Pancreas (tissue), 10 donors: ENCODE measurements around the gene DLG2. TPM values are rescaled to one million over a fixed set of nuclear protein-coding genes. Genes with fewer than 3 reads are reported as not detected.

Experiments used
- ATAC-seq, 4 donors: fragments of 200-7000 bp; cut with Tn5 transposase; one replicate each; pipeline versions ENCODE4 v1.8.0 to v1.9.1; 2020; ENCODE audit warnings: mild to moderate bottlenecking in 4 of 4, moderate library complexity in 4 of 4
- DNase-seq, 6 donors: peaks; one replicate each; pipeline ENCODE4 v3.0.0-alpha.2; 2020
- FAIRE-seq: peaks from 2 replicates; lab custom pipeline; 2012; peaks lifted over from hg19 to GRCh38; lab: Jason Lieb, UNC
- H3K27ac ChIP-seq, 4 donors: fragments of 200-600 bp; sonication (generic); 1 replicate in 3 of 4; 2 replicates in 1 of 4; pipeline versions ENCODE4 v1.5.0 to v1.8.0; 2020
- H3K27me3 ChIP-seq, 4 donors: fragments of 200-600 bp; one replicate each; pipeline ENCODE4 v1.8.0; 2021
- H3K36me3 ChIP-seq, 3 donors: fragments of 200-600 bp; sonication (generic) in 1 of 3; one replicate each; pipeline versions ENCODE4 v1.5.0 to v1.8.0; 2020 to 2021
- H3K4me1 ChIP-seq, 3 donors: fragments of 200-600 bp; one replicate each; pipeline ENCODE4 v1.8.0; 2021
- H3K4me3 ChIP-seq, 4 donors: fragments of 200-600 bp; sonication (generic) in 2 of 4; one replicate each; pipeline versions ENCODE4 v1.5.0 to v1.8.0; 2020 to 2021
- H3K9me3 ChIP-seq, 4 donors: fragments of 200-600 bp; one replicate each; pipeline ENCODE4 v1.8.0; 2021
- CTCF ChIP-seq, 4 donors: fragments of 200-600 bp; sonication (generic) in 3 of 4; IDR thresholded peaks; one replicate each; pipeline versions ENCODE4 v1.5.0 to v1.8.0; 2021; ENCODE audit warnings: antibody characterized with exemption in 4 of 4
- WGBS, 2 donors: extraction: QIAGEN DNeasy Blood & Tissue Kit; methylation state at CpG; one replicate each; pipeline ENCODE4 v1.1.7; 2013; 5-methylcytosine and 5-hydroxymethylcytosine counted together
- intact Hi-C, 3 donors: fragments of 100-400 bp; cut with DNase I; formaldehyde crosslinking; loops; one replicate each; pipeline versions ENCODE4 v1.11.1 to v1.14.2; 2022
- polyA plus RNA-seq, 2 donors: library from polyadenylated mRNA; stranded (reverse); fragments of 200-250 nt; gene quantifications; one replicate each; pipeline ENCODE4 v1.2.3, GENCODE V29; 2013
- total RNA-seq, 6 donors: library from RNA; stranded (reverse); fragmentation: NEBNext Ultra II Directional in 4 of 6; extraction: Animal tissue kit (Norgen Biotek cat#: 25700) in 4 of 6; gene quantifications; one replicate each; pipeline versions ENCODE4 v1.2.1 to v1.2.4, GENCODE V29; 2021 to 2023
- donor health status: healthy with polysubstance abuse.
- donor health status: DM: no; HTN: no; CAD: no; lungs with moderate emphysema.
- donor health status: DM: no; HTN: no; CAD: no.
- donor health status: control.
- donor health status: control.
- donor health status: Bipolar disorder and iron deficiency.
- donor health status: DM: yes; HTN: yes; CAD: no.
- donor health status: DM: no; HTN: no; CAD: no.
- donor health status: DM: no; HTN: no; CAD: no.
- donor health status: DM: yes; HTN: yes; CAD: no.

Gene DLG2
- total and polyA plus RNA-seq, 8 donors: 1.2 to 5.4 (median 3.6) TPM

- no peak for TF ChIP-seq CTCF (IDR thresholded peaks at IDR 0.05)
- no peaks in the 10 kb centered on the region for H3K27me3 ChIP-seq
- H3K9me3 ChIP-seq: no peaks in the 10 kb centered on the region
- H3K27ac ChIP-seq: no peak overlapping the region
- H3K4me3 ChIP-seq: no peak overlapping the region
- ATAC-seq (no peak), FAIRE-seq (no peak), DNase-seq (no peak)
- H3K4me1 ChIP-seq: no peaks in the 10 kb centered on the region
- intact Hi-C loops: loop anchor here in 1 of 3 donors (10.0 kb wide), 1 partner anchor 145 kb away; no protein-coding TSS in a partner anchor
- no peaks in the 10 kb centered on the region for H3K36me3 ChIP-seq
Observed at GRCh38 chr11:84389696-84390095, 1237.4 kb downstream of the DLG2 start.

- ATAC-seq (peak in 3 of 4 donors; percentile 78 to 86 (median 84)), DNase-seq (peak in 5 of 6 donors; percentile 13 to 60 (median 28)), FAIRE-seq (no peak)
- TF ChIP-seq CTCF (IDR thresholded peaks at IDR 0.05): peak; percentile 51 to 78 (median 74)
- intact Hi-C loops: no loop called here
- Histone ChIP-seq H3K4me1 (no peaks in the 10 kb centered on the region), H3K27me3 (no peaks in the 10 kb centered on the region), H3K9me3 (no peaks in the 10 kb centered on the region), H3K27ac (no peak overlapping the region), H3K4me3 (no peak overlapping the region), H3K36me3 (no peaks in the 10 kb centered on the region)
Observed at GRCh38 chr11:84384731-84385130, 1242.4 kb downstream of the DLG2 start.

- Histone ChIP-seq H3K4me1 (no peaks in the 10 kb centered on the region), H3K27ac (no peak overlapping the region), H3K9me3 (no peaks in the 10 kb centered on the region), H3K36me3 (no peaks in the 10 kb centered on the region), H3K27me3 (no peaks in the 10 kb centered on the region), H3K4me3 (no peak overlapping the region)
- DNase-seq: no peak
- no peak for TF ChIP-seq CTCF (IDR thresholded peaks at IDR 0.05)
- WGBS, 2 donors: 91% methylated on average over 2 of the region's 2 CpGs
- intact Hi-C loops: no loop called here
- FAIRE-seq: no peak
- ATAC-seq: no peak
Observed at GRCh38 chr11:84383576-84383975, 1243.6 kb downstream of the DLG2 start.

GRCh38 chr11:84381666-84382065 lies 1245.5 kb downstream of the DLG2 start:
- TF ChIP-seq CTCF (IDR thresholded peaks at IDR 0.05): no peak
- WGBS, 2 donors: 13% methylated on average over 1 of the region's 1 CpG
- FAIRE-seq (no peak), ATAC-seq (no peak), DNase-seq (no peak)
- Histone ChIP-seq H3K27me3 (no peaks in the 10 kb centered on the region), H3K27ac (no peak overlapping the region), H3K4me3 (no peak overlapping the region), H3K9me3 (no peaks in the 10 kb centered on the region), H3K36me3 (no peaks in the 10 kb centered on the region), H3K4me1 (no peaks in the 10 kb centered on the region)
- intact Hi-C loops: no loop called here

GRCh38 chr11:84372381-84372950 lies 1254.7 kb downstream of the DLG2 start:
- Histone ChIP-seq H3K27me3 (no peaks in the 10 kb centered on the region), H3K4me1 (no peaks in the 10 kb centered on the region), H3K4me3 (no peak overlapping the region), H3K9me3 (no peaks in the 10 kb centered on the region), H3K36me3 (no peaks in the 10 kb centered on the region), H3K27ac (no peak overlapping the region)
- no peak for ATAC-seq
- DNase-seq: no peak
- TF ChIP-seq CTCF (IDR thresholded peaks at IDR 0.05): no peak
- WGBS, 2 donors: 54 to 72% methylated on average over 2 of the region's 2 CpGs
- no peak for FAIRE-seq
- intact Hi-C loops: no loop called here
